Endothelial cell (in vitro differentiated cells): ENCODE measurements around the gene ALDH3A1. TPM values are rescaled to one million over a fixed set of nuclear protein-coding genes. Genes with fewer than 3 reads are reported as not detected.

ENCODE experiments used
- DNase-seq: peaks from one replicate; pipeline ENCODE4 v3.0.0; 2021; ENCODE audit warnings: low spot score
- H3K27ac Mint-ChIP-seq: one replicate; pipeline ENCODE4 v1.8.0; 2021; ENCODE audit warnings: mixed read lengths, inconsistent platforms; ENCODE audit not compliant: unreplicated experiment
- H3K27me3 Mint-ChIP-seq: one replicate; pipeline ENCODE4 v1.8.0; 2021; ENCODE audit warnings: mild to moderate bottlenecking, moderate library complexity, mixed read lengths, inconsistent platforms; ENCODE audit not compliant: unreplicated experiment
- H3K36me3 Mint-ChIP-seq: one replicate; pipeline ENCODE4 v1.8.0; 2021; ENCODE audit warnings: mild to moderate bottlenecking, low read depth, mixed read lengths, inconsistent platforms; ENCODE audit not compliant: unreplicated experiment
- H3K4me1 Mint-ChIP-seq: one replicate; pipeline ENCODE4 v1.8.0; 2021; ENCODE audit warnings: mild to moderate bottlenecking, mixed read lengths, inconsistent platforms; ENCODE audit not compliant: unreplicated experiment
- H3K4me3 Mint-ChIP-seq: one replicate; pipeline ENCODE4 v1.8.0; 2021; ENCODE audit warnings: mild to moderate bottlenecking, mixed read lengths, inconsistent platforms; ENCODE audit not compliant: unreplicated experiment
- H3K9me3 Mint-ChIP-seq: one replicate; pipeline ENCODE4 v1.8.0; 2021; ENCODE audit warnings: mixed read lengths, inconsistent platforms; ENCODE audit not compliant: unreplicated experiment
- total RNA-seq: library from RNA; stranded (reverse); fragmentation: NEBNext Ultra II Directional; extraction: Animal tissue kit (Norgen Biotek cat#: 25700); gene quantifications from one replicate; pipeline ENCODE4 v1.2.1, GENCODE V29; 2021; ENCODE audit not compliant: unreplicated experiment
- TF ChIP-seq, protein P1 (sequence below): fragments of 200-600 bp; sonication (generic); IDR thresholded peaks from one replicate; pipeline ENCODE4 v1.5.0; 2021; ENCODE audit warnings: antibody characterized with exemption; ENCODE audit not compliant: unreplicated experiment

ALDH3A1 gene
- total RNA-seq, 1 donor from 2014 or later: 0.31 TPM

GRCh38 chr17:19703106-19703827 is 44.8 kb downstream of the ALDH3A1 start:
- peaks cover 8% of the 10 kb centered on the region for H3K27me3 Mint-ChIP-seq
- H3K36me3 Mint-ChIP-seq: no peaks in the 10 kb centered on the region
- no peak overlapping the region for H3K4me3 Mint-ChIP-seq
- H3K27ac Mint-ChIP-seq: no peak overlapping the region
- H3K9me3 Mint-ChIP-seq: no peaks in the 10 kb centered on the region
- DNase-seq: no peak
- H3K4me1 Mint-ChIP-seq: peaks cover 4% of the 10 kb centered on the region
- TF ChIP-seq, protein P1, sequence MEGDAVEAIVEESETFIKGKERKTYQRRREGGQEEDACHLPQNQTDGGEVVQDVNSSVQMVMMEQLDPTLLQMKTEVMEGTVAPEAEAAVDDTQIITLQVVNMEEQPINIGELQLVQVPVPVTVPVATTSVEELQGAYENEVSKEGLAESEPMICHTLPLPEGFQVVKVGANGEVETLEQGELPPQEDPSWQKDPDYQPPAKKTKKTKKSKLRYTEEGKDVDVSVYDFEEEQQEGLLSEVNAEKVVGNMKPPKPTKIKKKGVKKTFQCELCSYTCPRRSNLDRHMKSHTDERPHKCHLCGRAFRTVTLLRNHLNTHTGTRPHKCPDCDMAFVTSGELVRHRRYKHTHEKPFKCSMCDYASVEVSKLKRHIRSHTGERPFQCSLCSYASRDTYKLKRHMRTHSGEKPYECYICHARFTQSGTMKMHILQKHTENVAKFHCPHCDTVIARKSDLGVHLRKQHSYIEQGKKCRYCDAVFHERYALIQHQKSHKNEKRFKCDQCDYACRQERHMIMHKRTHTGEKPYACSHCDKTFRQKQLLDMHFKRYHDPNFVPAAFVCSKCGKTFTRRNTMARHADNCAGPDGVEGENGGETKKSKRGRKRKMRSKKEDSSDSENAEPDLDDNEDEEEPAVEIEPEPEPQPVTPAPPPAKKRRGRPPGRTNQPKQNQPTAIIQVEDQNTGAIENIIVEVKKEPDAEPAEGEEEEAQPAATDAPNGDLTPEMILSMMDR: no peak

- no peak overlapping the region for H3K27ac Mint-ChIP-seq
- H3K36me3 Mint-ChIP-seq: no peaks in the 10 kb centered on the region
- no peaks in the 10 kb centered on the region for H3K9me3 Mint-ChIP-seq
- no peak overlapping the region for H3K4me3 Mint-ChIP-seq
- H3K27me3 Mint-ChIP-seq: peaks cover 6% of the 10 kb centered on the region
- no peak for DNase-seq
- TF ChIP-seq, protein P1: no peak
- H3K4me1 Mint-ChIP-seq: peaks cover 4% of the 10 kb centered on the region
These were observed 45.9 kb downstream of the ALDH3A1 start for GRCh38 chr17:19702217-19702641.

Other genes with a start within 250 kb of the ALDH3A1 start
- 6.8 TPM for gene SLC47A1, start 214.4 kb downstream of the ALDH3A1 start, total RNA-seq
- gene ALDH3A2, start 99.5 kb downstream of the ALDH3A1 start, total RNA-seq: 21.0 TPM
- gene SLC47A2, start 31.7 kb downstream of the ALDH3A1 start, total RNA-seq: not detected
- gene ULK2, start 119.6 kb upstream of the ALDH3A1 start, total RNA-seq: 15.7 TPM
- 26.9 TPM for gene AKAP10, start 229.5 kb upstream of the ALDH3A1 start, total RNA-seq